HG02759 (cell line): Measurements from ENCODE around the gene HOXA1.
"Not testable (repeated sequence)": the region's sequence is repeated elsewhere in the genome, so short reads cannot be mapped to it uniquely, and the experiment has no call there.

Experiments
- ATAC-seq: cut with Tn5 transposase; IDR thresholded peaks from one replicate; pipeline ENCODE4 v1.9.1; 2021; ENCODE audit warnings: mild to moderate bottlenecking, moderate library complexity; ENCODE audit not compliant: unreplicated experiment

The HOXA1 gene

DNA sequence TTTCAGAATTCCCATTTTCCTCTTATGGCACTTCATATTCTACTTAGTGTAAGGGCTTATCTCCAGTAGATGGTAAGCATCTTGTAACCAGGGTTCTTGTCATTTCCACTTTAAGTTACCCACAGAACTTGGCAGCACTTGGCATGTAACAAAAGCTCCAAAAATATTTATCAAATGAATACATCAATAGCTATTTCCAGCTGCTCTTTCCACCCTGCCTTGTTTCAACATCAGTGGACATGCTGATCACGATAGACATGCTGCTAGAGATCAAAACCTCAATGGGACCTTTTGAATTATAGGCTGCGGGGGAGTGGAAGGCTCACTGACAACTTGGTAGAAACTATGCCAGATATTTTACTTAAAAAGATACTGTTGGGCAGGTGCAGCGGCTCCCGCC lies 32.9 kb downstream of the HOXA1 start:
- no peak for ATAC-seq

DNA sequence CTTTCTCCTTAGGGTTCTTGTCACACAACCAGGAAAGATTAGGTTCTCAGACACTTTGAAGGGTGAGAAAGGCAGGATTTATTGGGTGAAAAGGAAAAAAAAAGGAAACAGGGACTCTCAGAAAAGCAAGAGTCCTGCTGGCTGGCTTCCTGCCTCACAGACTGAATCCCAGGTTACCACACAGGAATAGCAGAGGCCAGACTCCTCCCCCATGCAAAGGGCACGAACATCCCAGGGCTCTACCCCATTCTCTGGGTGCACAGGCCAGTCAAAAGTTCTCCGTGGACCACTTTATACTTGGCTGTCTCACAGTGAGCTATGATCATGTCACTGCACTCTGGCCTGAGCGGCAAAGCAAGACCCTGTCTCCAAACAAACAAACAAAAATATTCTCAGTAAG lies 42.6 kb downstream of the HOXA1 start:
- no peak for ATAC-seq

DNA sequence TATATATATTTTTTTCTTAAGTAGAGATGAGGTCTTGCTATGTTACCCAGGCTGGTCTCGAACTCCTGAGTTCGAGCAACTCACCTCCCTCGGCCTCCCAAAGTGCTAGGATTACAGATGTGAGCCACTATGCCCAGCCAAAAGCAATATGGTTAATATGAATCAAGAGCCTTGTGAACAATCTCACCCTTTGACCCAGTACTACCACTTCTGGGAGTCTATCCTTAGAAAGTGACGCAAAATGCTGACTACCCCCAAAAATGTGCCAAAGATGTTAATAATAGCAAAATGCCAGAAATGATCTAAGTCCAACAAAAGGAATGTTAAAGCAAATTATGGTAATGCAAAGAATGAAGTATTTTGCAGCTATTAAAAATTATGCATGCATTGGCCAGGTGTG lies 44.3 kb downstream of the HOXA1 start:
- ATAC-seq, result no peak

DNA sequence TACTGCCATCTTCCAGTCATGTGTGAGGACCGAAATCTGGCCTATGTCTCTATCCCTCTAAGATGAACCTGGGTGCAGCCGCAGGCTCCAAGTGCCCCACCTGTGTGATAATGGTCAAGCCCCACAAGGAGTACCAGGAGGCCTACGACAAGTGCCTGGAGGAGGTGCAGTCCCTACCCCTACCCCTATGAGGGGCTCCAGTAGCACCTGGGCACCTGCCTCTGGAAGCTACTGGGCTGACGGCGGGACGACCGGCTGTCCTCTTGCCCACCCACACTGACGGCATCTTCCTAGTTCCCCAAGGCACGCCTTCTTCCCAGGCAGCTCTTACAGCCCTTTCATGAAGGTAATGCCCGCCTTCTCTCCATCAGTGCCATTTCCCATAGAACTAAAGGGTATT lies 47.4 kb downstream of the HOXA1 start:
- no peak for ATAC-seq

DNA sequence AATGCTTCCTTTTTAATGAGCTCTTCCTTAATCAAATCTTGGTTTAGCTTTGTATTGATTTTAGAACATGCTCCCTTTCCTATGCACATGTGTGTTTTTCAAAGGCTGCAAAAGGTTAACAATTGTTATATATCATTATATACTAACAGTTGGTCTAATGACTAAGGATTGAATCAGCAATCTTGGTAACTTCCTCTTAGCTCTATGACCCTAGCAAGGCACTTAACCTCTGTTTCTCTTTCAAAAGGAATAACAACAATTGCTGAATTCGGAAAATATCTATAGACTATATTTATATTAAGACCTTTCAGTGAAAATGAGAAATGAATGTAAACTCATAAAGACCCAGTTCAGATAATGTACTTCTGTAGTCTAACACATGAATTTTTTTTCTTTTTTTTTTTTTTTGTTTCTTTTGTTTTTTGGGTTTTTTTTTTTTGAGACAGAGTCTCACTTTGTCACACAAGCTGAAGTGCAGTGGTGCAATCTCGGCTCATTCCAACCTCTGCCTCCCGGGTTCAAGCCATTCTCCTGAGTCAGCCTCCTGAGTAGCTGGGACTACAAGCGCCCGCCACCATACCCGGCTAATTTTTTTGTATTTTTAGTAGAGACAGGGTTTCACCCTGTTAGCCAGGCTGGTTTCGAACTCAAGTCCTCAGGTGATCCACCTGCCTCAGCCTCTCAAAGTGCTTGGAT lies 48.8 kb downstream of the HOXA1 start:
- ATAC-seq, result no peak

DNA sequence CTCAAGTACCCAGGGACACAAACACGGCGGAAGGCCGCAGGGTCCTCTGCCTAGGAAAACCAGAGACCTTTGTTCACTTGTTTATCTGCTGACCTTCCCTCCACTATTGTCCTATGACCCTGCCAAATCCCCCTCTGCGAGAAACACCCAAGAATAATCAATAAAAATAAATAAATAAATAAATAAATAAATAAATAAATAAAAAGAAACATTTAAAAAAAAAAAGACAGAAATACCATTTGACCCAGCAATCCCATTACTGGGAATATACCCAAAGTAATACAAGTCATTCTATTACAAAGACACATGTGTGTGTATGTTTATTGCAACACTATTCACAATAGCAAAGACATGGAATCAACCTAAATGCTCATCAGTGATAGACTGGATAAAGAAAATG lies 49.8 kb downstream of the HOXA1 start:
- ATAC-seq, result not testable (repeated sequence)

DNA sequence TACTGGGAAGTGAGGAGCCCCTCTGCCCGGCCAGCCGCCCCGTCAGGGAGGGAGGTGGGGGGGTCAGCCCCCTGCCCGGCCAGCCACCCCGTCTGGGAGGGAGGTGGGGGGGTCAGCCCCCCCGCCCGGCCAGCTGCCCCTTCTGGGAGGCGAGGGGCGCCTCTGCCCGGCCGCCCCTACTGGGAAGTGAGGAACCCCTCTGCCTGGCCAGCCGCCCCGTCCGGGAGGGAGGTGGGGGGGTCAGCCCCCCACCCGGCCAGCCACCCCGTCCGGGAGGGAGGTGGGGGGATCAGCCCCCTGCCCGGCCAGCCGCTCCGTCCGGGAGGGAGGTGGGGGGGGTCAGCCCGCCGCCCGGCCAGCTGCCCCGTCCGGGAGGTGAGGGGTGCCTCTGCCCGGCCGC lies 50.7 kb downstream of the HOXA1 start:
- not testable (repeated sequence) for ATAC-seq
